Suprapubic skin (tissue), 3 donors: ENCODE results near the gene CYP4X1.
"Not testable (repeated sequence)": the region's sequence is repeated elsewhere in the genome, so short reads cannot be mapped to it uniquely, and the experiment has no call there.

Experiments used
- EP300 ChIP-seq: sonication (generic); formaldehyde crosslinking; IDR thresholded peaks from one replicate; pipeline ENCODE4 v1.6.1; 2017; ENCODE audit warnings: antibody characterized with exemption
- POLR2A ChIP-seq, 2 donors: fragments of 450-650 bp; IDR thresholded peaks; one replicate each; pipeline ENCODE4 v1.6.1; 2017; ENCODE audit warnings: antibody characterized with exemption in 2 of 2, mild to moderate bottlenecking in 2 of 2, moderate library complexity in 2 of 2
- TF ChIP-seq, protein P1 (sequence below), 2 donors: fragments of 200-600 bp in 1 of 2; fragments of 450-650 bp in 1 of 2; sonication (generic) in 1 of 2; IDR thresholded peaks; one replicate each; pipeline ENCODE4 v1.5.1; 2016 to 2019; ENCODE audit warnings: antibody characterized with exemption in 2 of 2, mild to moderate bottlenecking in 1 of 2, moderate library complexity in 1 of 2

DNA sequence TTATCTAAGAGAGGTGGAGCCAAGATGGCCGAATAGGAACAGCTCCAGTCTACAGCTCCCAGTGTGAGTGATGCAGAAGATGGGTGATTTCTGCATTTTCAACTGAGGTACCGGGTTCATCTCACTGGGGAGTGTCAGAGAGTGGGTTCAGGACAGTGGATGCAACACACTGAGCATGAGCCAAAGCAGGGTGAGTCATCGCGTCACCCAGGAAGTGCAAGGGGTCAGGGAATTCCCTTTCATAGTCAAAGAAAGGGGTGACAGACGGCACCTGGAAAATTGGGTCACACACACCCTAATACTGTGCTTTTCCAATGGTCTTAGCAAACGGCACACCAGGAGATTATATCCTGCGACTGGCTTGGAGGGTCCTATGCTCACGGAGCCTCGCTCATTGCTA is 17.0 kb upstream of the CYP4X1 start:
- not testable (repeated sequence) for TF ChIP-seq POLR2A (IDR thresholded peaks at IDR 0.05); EP300
- TF ChIP-seq, protein P1, sequence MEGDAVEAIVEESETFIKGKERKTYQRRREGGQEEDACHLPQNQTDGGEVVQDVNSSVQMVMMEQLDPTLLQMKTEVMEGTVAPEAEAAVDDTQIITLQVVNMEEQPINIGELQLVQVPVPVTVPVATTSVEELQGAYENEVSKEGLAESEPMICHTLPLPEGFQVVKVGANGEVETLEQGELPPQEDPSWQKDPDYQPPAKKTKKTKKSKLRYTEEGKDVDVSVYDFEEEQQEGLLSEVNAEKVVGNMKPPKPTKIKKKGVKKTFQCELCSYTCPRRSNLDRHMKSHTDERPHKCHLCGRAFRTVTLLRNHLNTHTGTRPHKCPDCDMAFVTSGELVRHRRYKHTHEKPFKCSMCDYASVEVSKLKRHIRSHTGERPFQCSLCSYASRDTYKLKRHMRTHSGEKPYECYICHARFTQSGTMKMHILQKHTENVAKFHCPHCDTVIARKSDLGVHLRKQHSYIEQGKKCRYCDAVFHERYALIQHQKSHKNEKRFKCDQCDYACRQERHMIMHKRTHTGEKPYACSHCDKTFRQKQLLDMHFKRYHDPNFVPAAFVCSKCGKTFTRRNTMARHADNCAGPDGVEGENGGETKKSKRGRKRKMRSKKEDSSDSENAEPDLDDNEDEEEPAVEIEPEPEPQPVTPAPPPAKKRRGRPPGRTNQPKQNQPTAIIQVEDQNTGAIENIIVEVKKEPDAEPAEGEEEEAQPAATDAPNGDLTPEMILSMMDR (IDR thresholded peaks at IDR 0.05): not testable (repeated sequence)
